GM12878 (cell line): Measurements from ENCODE around the gene HM13. TPM values are rescaled to one million over a fixed set of nuclear protein-coding genes. Genes with fewer than 3 reads are reported as not detected.

Experiments used
- ASH2L ChIP-seq: fragments of 300-600, 200-600 bp; sonication (generic); IDR thresholded peaks from 2 replicates; pipeline ENCODE4 v1.6.1; 2017; ENCODE audit warnings: low read depth, mild to moderate bottlenecking, borderline replicate concordance
- E2F8 ChIP-seq: fragments of 450-650 bp; IDR thresholded peaks from 2 replicates; pipeline ENCODE4 v1.6.1; 2018; ENCODE audit warnings: mild to moderate bottlenecking, low read depth, moderate library complexity; ENCODE audit not compliant: partially characterized antibody
- EED ChIP-seq: sonication (generic); IDR thresholded peaks from 2 replicates; pipeline ENCODE4 v1.6.1; 2016; ENCODE audit warnings: antibody characterized with exemption, low read depth
- ESRRA ChIP-seq: IDR thresholded peaks from 2 replicates; pipeline ENCODE4 v1.6.1; 2012; ENCODE audit warnings: mild to moderate bottlenecking, low read length, improper control_type of control experiment
- HSF1 ChIP-seq: fragments of 150-350 bp; IDR thresholded peaks from 2 replicates; pipeline ENCODE4 v1.6.1; 2014; ENCODE audit warnings: mild to moderate bottlenecking, low read depth, low read length
- IKZF1 ChIP-seq: fragments of 450-650 bp; conservative IDR thresholded peaks from 2 replicates; pipeline ENCODE4 v1.6.1; 2017; ENCODE audit warnings: antibody characterized with exemption, mild to moderate bottlenecking
- MAX ChIP-seq: IDR thresholded peaks from 2 replicates; pipeline ENCODE4 v1.6.1; 2012; ENCODE audit warnings: low read depth, low read length, improper control_type of control experiment
- MTA3 ChIP-seq: IDR thresholded peaks from 2 replicates; pipeline ENCODE4 v1.6.1; 2012; ENCODE audit warnings: low read length, inconsistent platforms, borderline replicate concordance
- POLR2A ChIP-seq: IDR thresholded peaks from 2 replicates; pipeline ENCODE4 v1.6.1; 2011; ENCODE audit warnings: low read depth, mild to moderate bottlenecking, low read length
- POLR2AphosphoS2 ChIP-seq: IDR thresholded peaks from 2 replicates; pipeline ENCODE4 v1.6.1; 2011; ENCODE audit warnings: low read depth, mild to moderate bottlenecking, low read length, improper control_type of control experiment, moderate library complexity
- RAD51 ChIP-seq: fragments of 450-650 bp; IDR thresholded peaks from 2 replicates; pipeline ENCODE4 v1.6.1; 2016; ENCODE audit warnings: moderate library complexity, mild to moderate bottlenecking, inconsistent platforms
- SIX5 ChIP-seq: IDR thresholded peaks from 2 replicates; pipeline ENCODE4 v1.6.1; 2011; ENCODE audit warnings: mild to moderate bottlenecking, low read depth, low read length, moderate library complexity; ENCODE audit not compliant: severe bottlenecking
- SMAD5 ChIP-seq: IDR thresholded peaks from 2 replicates; pipeline ENCODE4 v1.6.1; 2016; ENCODE audit warnings: antibody characterized with exemption, low read depth
- polyA plus RNA-seq, 11 experiments: library from polyadenylated mRNA; depleted of rRNA in 4 of 11; unstranded in 6 of 11; stranded (reverse) in 5 of 11; fragments of >200 nt; fragmentation: Nextera tagmentation in 4 of 11; fragmentation: Illumina TruSeq in 1 of 11; extraction: Ambion mirVana in 4 of 11; extraction: Trizol in 1 of 11; gene quantifications; 1 replicate in 1 of 11; 2 replicates in 10 of 11; pipeline versions ENCODE4 v1.2.1 to v1.2.3, GENCODE V29; 2011 to 2016; ENCODE audit warnings: inconsistent platforms in 2 of 11, missing spikeins in 2 of 11, low read depth in 1 of 11
- total RNA-seq, 4 experiments: library from RNA; depleted of rRNA in 3 of 4; stranded (reverse); fragments of >200 nt in 3 of 4; fragmentation: Illumina TruSeq in 1 of 4; extraction: Trizol in 1 of 4; gene quantifications; 2 replicates each; pipeline versions ENCODE4 v1.2.1 to v1.2.3, GENCODE V29; 2013 to 2021

The HM13 gene
- total and polyA plus RNA-seq, 10 of the 15 experiments (the other 5 are each of a cell fraction or from before 2014, with no cell fraction given): 4.8 to 185 (median 81.7) TPM

GRCh38 chr20:31547017-31547675 lies 32.9 kb downstream of the HM13 start (continued):
- no peak; the same call in 1 of the 2 replicates for TF ChIP-seq MTA3
- no peak for TF ChIP-seq RAD51
- TF ChIP-seq POLR2AphosphoS2: peak; percentile 53; the same call in 1 of the 2 replicates
- 0 out of 2 replicates have a peak, but pooled peaks have one; percentile 40 for TF ChIP-seq IKZF1
- 0 out of 2 replicates have a peak, but pooled peaks have one; percentile 84 for TF ChIP-seq MAX
- TF ChIP-seq E2F8: peak; percentile 72
- TF ChIP-seq HSF1: no peak
- TF ChIP-seq ESRRA: no peak
- TF ChIP-seq SMAD5: peak; percentile 87
- TF ChIP-seq ASH2L: 0 out of 2 replicates have a peak, but pooled peaks have one; percentile 42
- no peak for TF ChIP-seq EED
- TF ChIP-seq SIX5: peak; percentile 39
- TF ChIP-seq POLR2A: peak; percentile 88
- TF ChIP-seq, all 136 proteins: peak for 32
